Panc1 (cell line): ENCODE measurements around the gene IGSF21. TPM values are rescaled to one million over a fixed set of nuclear protein-coding genes. Genes with fewer than 3 reads are reported as not detected.

Experiments used
- ATAC-seq: fragments of 200-7000 bp; cut with Tn5 transposase; 2 replicates; pipeline ENCODE4 v1.9.1; 2020; ENCODE audit warnings: mild to moderate bottlenecking, moderate library complexity
- BruUV-seq: library from RNA; stranded (reverse); fragments of 400-500 nt; replicated peaks from 2 replicates; lab custom pipeline; 2021; lab: Mats Ljungman, UMichigan
- CTCF ChIA-PET: fragments of 300-600 bp; sonication (Branson Sonifier 250); formaldehyde crosslinking; loops from one replicate; lab custom pipeline; 2022; ENCODE audit warnings: antibody characterized with exemption; lab: Charles Lee
- POLR2A ChIA-PET: fragments of 300-600 bp; sonication (Branson Sonifier 250); formaldehyde crosslinking; loops from one replicate; lab custom pipeline; 2022; ENCODE audit warnings: antibody characterized with exemption; lab: Charles Lee
- DNase-seq: peaks from one replicate; pipeline ENCODE4 v3.0.0-alpha.2; 2010; ENCODE audit warnings: low read depth, low spot score
- H3K27ac ChIP-seq: 2 replicates; pipeline ENCODE4 v1.5.1; 2011; ENCODE audit warnings: mild to moderate bottlenecking, low read length, inconsistent platforms
- H3K27me3 ChIP-seq: fragments of 200-500 bp; sonication (Bioruptor generic); 2 replicates; pipeline ENCODE4 v1.6.0; 2014; ENCODE audit warnings: low read length, inconsistent platforms; ENCODE audit not compliant: control insufficient read depth, insufficient read depth
- H3K36me3 ChIP-seq: fragments of 200-500 bp; sonication (Bioruptor generic); 2 replicates; pipeline ENCODE4 v1.5.1; 2014; ENCODE audit warnings: inconsistent platforms, mild to moderate bottlenecking, low read length, moderate library complexity; ENCODE audit not compliant: control insufficient read depth, insufficient read depth
- H3K4me1 ChIP-seq: 2 replicates; pipeline ENCODE4 v1.5.1; 2011; ENCODE audit warnings: inconsistent platforms, mild to moderate bottlenecking, low read length, moderate library complexity; ENCODE audit not compliant: control insufficient read depth, insufficient read depth
- H3K4me3 ChIP-seq, 2 experiments: 2 replicates each; pipeline ENCODE4 v1.5.1; 2011 to 2012; ENCODE audit warnings: low read depth in 2 of 2, low read length in 2 of 2, mild to moderate bottlenecking in 2 of 2, inconsistent platforms in 1 of 2, moderate library complexity in 1 of 2
- H3K9me3 ChIP-seq: fragments of 200-500 bp; sonication (Bioruptor generic); 2 replicates; pipeline ENCODE4 v1.5.1; 2014; ENCODE audit warnings: low read depth, mild to moderate bottlenecking, inconsistent platforms, low read length, moderate library complexity; ENCODE audit not compliant: control insufficient read depth, insufficient read depth
- POLR2AphosphoS5 ChIP-seq: IDR thresholded peaks from 2 replicates; pipeline ENCODE4 v1.6.1; 2012; ENCODE audit warnings: mild to moderate bottlenecking, low read depth, low read length, moderate library complexity
- REST ChIP-seq, 2 experiments: IDR thresholded peaks; 2 replicates each; pipeline ENCODE4 v1.6.1; 2011 to 2012; ENCODE audit warnings: low read depth in 2 of 2, control low read depth in 1 of 2, low read length in 1 of 2, mild to moderate bottlenecking in 1 of 2, moderate library complexity in 1 of 2; ENCODE audit not compliant: insufficient read depth in 1 of 2
- SIN3A ChIP-seq: IDR thresholded peaks from 2 replicates; pipeline ENCODE4 v1.6.1; 2012; ENCODE audit warnings: low read depth, mild to moderate bottlenecking, low read length, moderate library complexity, borderline replicate concordance; ENCODE audit not compliant: insufficient read depth
- TCF7L2 ChIP-seq: IDR thresholded peaks from 2 replicates; pipeline ENCODE4 v1.6.1; 2011; ENCODE audit warnings: mild to moderate bottlenecking, low read depth, low read length, inconsistent platforms
- in situ Hi-C: cut with HindIII; loops from 2 replicates; pipeline ENCODE4 v1.10.0; 2016; ENCODE audit warnings: low sequenced_read_pairs, low pct_unique_long_range_greater_than_20kb
- intact Hi-C: fragments of 100-400 bp; cut with micrococcal nuclease; formaldehyde crosslinking; loops from one replicate; pipeline ENCODE4 v1.10.0; 2022; ENCODE audit not compliant: unreplicated experiment
- total RNA-seq: library from RNA; stranded (reverse); gene quantifications from one replicate; pipeline ENCODE4 v1.2.1, GENCODE V29; 2021; ENCODE audit not compliant: unreplicated experiment
- TF ChIP-seq, protein P1 (sequence below): fragments of 450-650 bp; IDR thresholded peaks from 2 replicates; pipeline ENCODE4 v1.5.1; 2017; ENCODE audit warnings: mild to moderate bottlenecking

IGSF21 gene
- total RNA-seq, 1 experiment from 2014 or later, result not detected

DNA sequence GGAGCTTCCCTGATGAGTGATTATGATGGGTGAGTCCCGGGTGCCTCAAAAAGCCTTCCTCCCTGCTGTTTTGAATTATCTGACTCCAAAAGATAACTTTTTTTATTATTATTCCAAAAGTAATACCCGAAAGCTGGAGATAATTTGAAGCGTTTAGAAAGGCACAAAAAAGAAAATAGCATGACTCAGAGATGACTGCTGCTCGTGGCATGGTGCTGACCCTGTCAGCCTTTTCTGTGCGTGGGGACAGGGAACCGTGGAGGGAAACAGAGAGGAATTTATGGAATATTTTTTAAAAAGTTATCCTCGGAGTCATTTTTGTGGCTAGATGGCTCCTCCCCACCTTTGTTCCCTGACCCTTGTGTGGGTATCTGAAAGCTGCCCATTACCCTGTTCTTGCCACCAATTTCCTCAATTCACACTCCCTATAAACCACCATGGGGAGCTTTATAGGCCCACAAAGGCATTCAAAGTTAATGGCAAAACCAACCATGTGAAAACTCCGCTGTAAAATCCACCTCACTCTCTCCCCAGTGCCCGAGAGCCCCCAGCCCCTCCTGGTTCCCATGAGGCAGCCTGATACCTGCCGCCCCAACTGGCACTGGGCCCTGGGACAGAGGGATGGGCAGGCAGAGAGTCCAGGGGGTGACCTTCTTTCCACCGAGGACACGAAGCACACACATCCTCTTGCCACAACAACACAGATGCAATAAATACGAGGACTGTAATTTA is 37.5 kb downstream of the IGSF21 start:
- DNase-seq (no peak), ATAC-seq (no peak)
- Histone ChIP-seq H3K27ac (no peak overlapping the region), H3K9me3 (no peaks in the 10 kb centered on the region), H3K27me3 (no peaks in the 10 kb centered on the region), H3K36me3 (no peaks in the 10 kb centered on the region), H3K4me3 (no peak overlapping the region), H3K4me1 (no peaks in the 10 kb centered on the region)
- ChIA-PET CTCF (interaction anchor here (0.6 kb wide), 1 partner anchor 35 kb away, joined by 3 read pairs; no protein-coding TSS in a partner anchor), POLR2A (no interaction called here)
- intact Hi-C loops, result no loop called here
- TF ChIP-seq POLR2AphosphoS5, result no peak
- TF ChIP-seq TCF7L2, result no peak
- TF ChIP-seq SIN3A, result no peak
- no peak for TF ChIP-seq REST (IDR thresholded peaks at IDR 0.05; ENCODE audit: insufficient read depth in 1 of 2, low read depth in 2 of 2, low read length in 1 of 2)
- TF ChIP-seq, protein P1, sequence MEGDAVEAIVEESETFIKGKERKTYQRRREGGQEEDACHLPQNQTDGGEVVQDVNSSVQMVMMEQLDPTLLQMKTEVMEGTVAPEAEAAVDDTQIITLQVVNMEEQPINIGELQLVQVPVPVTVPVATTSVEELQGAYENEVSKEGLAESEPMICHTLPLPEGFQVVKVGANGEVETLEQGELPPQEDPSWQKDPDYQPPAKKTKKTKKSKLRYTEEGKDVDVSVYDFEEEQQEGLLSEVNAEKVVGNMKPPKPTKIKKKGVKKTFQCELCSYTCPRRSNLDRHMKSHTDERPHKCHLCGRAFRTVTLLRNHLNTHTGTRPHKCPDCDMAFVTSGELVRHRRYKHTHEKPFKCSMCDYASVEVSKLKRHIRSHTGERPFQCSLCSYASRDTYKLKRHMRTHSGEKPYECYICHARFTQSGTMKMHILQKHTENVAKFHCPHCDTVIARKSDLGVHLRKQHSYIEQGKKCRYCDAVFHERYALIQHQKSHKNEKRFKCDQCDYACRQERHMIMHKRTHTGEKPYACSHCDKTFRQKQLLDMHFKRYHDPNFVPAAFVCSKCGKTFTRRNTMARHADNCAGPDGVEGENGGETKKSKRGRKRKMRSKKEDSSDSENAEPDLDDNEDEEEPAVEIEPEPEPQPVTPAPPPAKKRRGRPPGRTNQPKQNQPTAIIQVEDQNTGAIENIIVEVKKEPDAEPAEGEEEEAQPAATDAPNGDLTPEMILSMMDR, result no peak
- no TSS peak for BruUV-seq
- in situ Hi-C loops, result no loop called here

- DNase-seq, result no peak
- Histone ChIP-seq H3K9me3 (no peaks in the 10 kb centered on the region), H3K27me3 (peaks cover 1% of the 10 kb centered on the region; the same call in 1 of the 2 replicates), H3K27ac (no peak overlapping the region), H3K4me1 (no peaks in the 10 kb centered on the region), H3K36me3 (no peaks in the 10 kb centered on the region), H3K4me3 (no peak overlapping the region)
- intact Hi-C loops, result no loop called here
- CTCF ChIA-PET, result no interaction called here
- POLR2A ChIA-PET, result no interaction called here
- no peak for TF ChIP-seq REST (IDR thresholded peaks at IDR 0.05; ENCODE audit: insufficient read depth in 1 of 2, low read depth in 2 of 2, low read length in 1 of 2)
- TF ChIP-seq, protein P1, result no peak
- BruUV-seq, result no TSS peak
- in situ Hi-C loops, result no loop called here
- no peak for ATAC-seq
Observed at GRCh38 chr1:18145851-18146618, 38.4 kb downstream of the IGSF21 start.
